ENCODE measurements around the gene RAC2.
"Not testable (repeated sequence)": the region's sequence is repeated elsewhere in the genome, so short reads cannot be mapped to it uniquely, and the experiment has no call there.

Gene RAC2

DNA sequence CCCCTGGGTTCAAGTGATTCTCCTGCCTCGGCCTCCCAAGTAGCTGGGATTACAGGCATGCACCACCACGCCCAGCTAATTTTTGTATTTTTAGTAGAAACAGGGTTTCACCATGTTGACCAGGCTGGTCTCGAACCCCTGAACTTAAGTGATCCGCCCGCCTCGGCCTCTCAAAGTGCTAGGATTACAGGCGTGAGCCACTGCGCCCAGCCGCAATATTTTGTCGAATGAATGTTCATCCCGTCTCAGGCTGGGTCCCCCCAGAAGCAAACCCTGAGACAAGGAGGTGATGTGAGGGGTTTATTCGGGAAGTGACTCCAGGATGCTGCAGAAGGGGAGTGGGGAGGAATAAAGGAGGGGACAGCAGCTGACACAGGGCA is 10.7 kb downstream of the RAC2 start:
- DNase-seq, result not testable (repeated sequence)

DNA sequence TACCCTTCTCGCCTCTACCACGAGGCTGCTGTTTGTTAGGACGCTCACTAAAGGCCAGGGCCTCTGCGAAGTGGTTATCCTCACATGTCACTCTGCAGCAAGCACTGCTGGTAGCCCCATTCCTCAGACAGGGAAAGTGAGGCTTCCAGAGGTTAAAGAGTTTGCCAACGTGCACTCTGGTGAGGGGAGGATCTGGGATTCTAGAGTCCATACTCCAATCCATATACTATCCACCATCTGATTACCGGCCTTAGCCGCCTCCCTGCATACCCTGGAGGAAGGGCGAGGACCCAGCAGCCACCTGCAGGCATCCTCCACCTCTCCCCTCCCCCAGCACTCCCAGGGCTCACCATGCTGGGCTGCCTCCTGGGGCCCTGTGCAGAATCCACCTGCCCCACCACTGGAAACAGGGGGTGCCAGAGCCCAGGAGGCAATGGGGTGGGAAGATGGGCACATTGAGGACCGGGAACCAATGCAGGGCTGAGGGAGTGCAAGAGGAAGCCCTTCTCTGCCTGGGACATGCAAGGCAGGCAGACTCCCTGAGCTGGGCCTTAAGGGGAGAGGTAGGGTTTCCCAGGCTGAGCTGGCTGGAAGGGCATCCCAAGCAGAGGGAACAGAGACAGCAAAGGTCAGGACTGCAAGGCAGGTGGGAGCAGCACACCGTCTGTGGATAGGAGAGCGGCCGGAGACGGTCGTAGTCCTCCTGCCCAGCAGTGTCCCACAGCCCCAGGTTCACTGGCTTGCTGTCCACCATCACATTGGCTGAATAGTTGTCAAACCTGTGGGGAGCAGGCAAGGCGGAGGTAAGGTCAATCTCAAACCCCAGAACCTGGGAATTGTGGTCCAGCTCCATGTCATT is 11.7 kb downstream of the RAC2 start:
- DNase-seq, result no peak

DNA sequence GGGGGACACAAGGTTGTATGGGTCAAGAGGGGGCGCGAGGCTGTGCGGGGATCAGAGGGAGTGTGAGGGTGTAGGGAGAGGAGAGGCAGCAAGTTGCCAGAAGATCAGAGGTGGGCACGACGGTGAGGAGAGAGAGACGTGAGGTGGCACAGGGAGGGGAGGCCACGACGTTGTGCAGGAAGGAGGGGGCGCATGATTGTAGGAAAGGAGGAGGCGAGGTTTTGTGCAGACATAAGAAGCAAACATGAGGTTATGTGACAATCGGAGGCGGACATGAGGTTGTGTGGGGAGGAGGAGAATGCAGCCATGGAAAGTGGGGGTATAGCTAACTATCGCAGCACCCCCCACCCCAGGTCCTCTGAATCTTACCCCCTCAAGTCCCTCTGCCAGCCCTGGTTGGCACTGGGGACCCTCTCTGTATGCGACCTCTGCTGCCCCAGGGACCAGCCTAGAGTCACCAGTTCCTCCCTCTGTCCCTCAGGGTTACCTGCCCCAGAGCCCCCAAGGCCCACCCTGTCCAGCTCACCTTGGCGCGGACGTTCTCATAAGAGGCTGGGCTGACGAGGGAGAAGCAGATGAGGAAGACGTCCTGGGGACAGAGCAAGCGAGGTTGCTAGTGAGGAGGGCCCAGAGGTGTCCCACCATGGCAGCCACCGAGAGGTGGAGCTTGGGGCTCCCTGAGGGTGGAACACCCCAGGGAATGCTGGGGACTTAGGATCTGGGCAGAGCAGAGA is 12.5 kb downstream of the RAC2 start:
- DNase-seq, result no peak

DNA sequence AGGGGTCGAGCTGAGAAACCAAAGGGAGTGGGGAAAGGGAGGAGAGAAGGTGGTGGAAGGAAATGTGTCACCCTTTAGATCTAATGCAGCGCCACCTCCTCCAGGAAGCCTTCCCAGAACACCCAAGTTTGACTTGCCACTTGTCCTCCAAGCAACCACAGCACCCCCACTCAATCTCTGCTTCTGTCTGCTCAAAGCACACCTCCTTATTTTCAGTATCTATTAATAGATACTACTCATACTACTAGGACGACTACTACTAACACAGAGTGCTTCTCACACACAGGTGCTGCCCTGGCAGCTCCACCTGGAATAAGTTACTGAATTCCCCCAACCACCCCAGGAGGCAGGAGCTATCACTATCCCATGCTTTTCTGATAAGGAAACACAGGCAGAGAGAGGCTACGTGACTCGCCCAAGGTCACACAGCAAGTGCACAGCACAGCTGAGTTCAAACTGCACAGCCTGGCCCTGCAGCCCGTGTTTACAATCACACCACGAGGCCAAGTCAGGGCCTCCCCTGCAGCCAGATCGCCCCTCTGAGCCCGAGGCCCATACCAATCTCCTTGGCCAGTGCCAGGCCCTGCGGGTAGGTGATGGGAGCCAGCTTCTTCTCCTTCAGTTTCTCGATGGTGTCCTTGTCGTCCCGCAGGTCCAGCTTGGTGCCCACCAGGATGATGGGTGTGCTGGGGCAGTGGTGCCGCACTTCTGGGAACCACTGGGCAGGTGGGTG is 13.2 kb downstream of the RAC2 start:
- peak; percentile 87 for DNase-seq

DNA sequence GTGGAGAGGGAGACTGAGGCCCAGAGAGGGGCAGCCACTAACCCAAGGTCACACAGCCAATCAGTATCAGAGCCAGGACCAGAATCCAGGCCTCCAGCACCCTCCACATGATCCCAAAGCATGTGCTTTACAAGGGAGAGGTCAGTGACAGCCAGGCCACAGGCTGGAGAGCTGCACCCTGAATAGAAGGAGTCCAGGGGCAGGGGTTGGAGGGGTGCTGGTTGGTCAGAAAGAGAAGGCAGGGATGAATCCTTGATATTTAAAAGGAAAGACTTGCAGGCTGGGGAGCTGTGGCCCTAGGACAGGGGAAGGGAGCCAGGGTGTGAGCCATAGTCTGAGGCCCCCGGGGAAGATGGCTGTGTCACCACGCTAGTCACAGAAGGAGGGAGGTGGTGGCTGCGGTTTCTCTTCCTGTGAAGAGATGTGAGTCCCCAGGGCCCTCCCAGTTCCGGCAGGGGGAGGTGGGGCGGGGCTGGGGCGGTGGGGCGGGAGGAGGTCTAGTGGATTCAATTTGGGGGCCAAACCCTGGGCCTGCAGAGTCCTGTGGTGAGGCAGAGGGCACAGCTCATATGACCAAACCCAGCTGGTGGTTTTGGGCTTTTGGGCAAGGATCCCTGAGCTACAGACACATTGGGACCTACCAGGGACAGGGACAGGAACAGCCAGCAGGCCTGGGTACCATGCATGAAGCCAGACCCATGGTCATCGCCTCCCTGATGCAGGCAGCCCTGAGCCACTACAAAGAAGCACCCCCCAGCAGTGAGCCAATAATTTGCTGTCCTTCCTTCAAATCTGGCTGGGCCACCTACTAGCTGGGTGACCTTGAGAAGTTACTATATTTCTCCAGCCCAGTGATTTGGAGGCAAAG is 14.0 kb downstream of the RAC2 start:
- peak; percentile 93 for DNase-seq

DNA sequence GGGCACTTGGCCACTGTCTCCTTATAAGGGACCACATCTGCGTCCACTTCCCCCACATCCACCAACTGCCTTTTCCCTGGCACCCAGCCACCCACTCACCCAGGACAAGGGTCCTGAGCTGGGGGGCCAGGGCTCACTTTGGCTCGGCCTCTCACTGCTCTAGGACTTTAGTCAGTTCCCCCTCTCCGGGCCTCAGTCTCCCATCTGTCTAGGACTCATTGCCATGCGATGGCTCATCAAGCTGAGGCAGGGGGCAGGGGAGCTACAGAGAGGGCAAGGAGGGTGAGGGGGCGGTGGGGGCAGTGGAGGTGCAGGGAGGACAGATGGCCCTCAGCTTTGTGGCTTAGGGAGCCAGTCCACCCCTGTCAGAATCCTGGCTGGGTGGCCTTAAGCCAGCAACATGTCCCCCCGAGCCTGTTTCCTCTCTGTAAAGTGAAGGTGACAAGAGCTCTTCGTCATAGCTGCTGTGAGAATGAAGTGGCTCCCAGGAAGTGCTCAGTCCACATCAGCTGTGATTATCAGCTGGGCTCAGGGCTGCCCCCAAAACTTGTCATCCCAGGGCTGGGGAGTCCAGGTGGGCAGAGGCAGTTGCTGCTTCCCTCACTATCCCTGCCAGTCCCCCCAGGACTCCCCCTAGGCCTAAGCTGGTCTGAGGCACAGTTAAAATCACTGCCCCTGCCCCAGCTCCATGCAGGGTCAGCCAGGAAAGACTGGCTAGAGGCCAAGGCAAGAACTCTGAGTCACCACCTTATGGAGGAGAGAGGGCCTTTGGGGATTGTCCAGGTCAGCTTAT is 14.9 kb downstream of the RAC2 start:
- no peak for DNase-seq

DNA sequence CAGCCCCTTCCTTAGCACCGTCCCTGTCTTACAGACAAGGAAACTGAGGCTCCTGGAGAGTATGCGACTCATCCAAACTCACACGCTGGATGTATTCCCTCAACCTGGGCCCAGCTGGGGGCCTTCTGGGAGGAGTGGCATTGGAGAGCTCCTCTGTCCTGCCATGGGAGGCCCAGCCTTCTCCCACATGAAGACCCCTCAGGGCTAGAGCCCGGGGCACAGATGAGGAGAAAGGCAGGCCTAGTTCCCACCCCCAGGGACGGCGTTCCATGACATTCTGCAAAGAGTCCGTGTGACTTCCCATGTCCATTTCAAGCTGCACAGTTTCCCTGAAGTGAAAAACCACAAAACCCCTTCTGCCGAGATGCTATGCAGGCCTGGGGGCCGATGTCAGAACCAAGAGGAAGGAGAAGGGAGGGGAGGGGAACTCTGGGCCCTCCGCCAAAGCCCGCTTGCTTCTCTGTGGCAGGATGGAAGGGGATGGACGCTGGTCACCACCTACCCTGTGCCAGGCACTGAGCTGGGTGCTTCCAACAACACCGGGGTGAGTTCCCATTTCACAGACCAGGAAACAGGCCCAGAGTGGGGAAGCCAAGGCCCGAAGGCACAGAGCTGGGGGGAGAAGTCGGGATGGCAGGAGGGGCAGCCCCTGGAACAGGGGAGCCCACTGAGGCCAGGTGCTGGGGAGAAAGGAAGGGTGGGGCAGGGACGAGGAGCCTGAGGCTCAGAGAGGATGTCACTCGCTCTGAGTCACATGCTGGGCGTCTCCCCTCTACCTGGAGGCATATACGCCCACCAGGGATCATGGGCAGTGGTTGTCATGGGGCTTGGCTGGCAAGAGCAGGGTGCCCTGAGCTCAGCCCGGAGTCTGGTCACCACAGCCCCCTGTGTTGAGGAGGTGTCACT is 15.7 kb downstream of the RAC2 start:
- DNase-seq, result no peak

DNA sequence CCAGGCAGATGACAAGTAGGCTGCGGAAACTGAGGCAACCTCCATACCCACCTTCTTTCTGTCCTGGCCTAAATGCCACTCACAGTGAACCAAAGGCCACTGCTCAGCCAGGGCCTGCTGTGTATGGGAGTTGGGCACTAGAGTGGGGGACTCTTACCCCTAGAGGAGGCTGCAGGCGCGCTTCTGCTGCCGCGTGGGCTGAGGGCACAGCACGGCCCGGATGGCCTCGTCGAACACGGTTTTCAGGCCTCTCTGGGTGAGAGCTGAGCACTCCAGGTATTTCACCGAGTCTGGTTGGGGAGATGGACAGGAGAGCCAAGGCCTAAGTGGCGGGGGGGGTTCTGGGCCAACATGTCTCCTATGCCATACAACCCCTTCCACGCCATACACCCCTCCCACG is 17.6 kb downstream of the RAC2 start:
- no peak for DNase-seq

DNA sequence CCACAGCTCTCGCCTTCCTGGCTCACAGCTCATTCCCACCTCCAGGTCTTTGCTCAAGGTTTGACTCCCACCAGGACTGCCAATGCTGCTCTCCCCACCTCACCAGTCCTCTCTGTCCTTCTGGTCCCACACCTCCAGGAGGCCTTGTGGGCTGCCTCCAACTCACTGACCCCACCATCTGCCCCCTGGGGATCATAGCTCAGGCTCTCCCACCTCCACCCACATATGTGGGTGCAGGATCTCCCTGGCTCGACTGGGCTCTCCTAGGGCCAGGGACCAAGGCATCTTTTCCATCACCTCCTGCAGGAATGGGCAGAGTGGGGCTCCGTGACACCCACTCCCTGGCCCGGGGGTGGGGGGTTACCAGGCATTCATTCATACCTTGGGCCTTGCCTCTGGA is 18.0 kb downstream of the RAC2 start:
- DNase-seq, result no peak

DNA sequence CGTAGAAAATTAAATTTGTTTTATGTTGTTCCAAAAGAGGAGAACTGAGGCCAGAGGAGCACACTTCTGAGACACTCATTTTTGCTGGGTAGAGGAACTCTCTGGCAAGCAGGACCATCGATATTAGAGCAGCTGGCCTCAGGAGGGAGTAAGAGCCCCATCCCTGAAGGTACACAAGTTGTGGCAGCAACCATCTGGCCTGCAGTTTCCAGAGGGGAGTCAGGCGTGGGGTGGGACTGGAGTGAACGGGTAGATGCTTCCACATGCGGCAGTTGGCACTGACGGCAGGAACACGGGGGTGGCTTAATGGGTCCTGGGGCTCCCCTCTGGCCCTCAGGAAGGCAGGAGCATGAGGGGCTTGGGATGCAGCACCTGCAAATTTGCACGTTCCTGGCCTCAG is 18.6 kb downstream of the RAC2 start:
- no peak for DNase-seq

DNA sequence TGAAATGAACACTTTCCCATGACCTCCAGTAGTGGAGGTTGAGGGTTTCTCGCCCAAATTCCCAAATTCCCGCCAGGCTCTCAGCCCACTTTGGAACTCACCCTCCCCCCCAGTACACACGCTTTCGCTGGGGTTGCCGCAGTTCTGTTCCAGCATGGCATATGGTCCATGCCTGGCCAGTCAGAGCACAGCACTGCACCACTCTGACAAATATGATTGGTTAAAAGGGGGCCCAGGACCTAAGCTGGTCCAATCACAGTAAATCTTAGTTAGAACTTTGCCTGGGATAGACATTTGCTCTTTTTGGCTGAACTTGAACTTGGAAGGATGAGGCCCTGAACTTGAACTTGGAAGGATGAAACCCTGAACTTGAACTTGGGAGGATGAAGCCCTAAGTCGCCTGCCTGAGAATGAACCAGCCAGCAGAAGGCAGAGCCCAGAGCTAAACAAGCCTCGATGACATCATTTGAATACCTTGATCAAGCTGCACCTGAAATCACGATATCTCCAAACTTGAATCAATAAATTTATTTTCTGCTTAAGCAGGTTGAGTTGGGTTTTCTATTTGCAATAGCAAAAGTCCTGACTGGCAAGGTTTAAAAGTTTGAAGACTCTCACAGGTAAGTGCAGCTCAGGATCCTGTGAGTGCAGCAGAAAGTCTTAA is 19.2 kb downstream of the RAC2 start:
- DNase-seq, result no peak

DNA sequence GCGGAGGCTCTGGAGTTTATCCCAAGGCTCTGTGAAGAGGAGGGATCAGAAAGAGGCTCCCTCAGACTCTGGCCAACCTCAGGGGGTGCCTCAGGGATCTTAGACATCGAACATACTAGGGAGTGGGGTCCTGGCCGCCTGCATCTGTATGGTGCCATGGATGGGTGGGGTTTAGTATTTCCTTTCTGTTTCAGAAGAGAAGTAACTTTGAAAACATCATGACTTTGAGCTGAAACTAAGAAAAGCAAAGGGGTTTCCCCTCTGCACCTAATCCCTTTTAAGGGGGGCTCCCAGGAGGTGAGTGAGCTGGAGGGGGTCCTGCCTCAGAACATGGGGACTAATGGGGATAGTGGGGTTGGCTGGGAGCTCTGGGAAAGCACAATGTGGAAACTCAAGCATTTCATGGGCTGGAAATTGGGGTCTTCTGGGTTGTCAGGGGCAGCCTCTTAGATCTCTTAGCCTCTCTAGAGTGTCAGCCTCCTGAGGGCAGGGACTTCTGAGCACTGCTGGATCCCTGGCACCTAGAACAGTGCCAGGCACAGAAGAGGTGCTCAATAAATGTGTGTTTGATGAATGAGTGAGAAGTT is 20.0 kb downstream of the RAC2 start:
- no peak for DNase-seq

DNA sequence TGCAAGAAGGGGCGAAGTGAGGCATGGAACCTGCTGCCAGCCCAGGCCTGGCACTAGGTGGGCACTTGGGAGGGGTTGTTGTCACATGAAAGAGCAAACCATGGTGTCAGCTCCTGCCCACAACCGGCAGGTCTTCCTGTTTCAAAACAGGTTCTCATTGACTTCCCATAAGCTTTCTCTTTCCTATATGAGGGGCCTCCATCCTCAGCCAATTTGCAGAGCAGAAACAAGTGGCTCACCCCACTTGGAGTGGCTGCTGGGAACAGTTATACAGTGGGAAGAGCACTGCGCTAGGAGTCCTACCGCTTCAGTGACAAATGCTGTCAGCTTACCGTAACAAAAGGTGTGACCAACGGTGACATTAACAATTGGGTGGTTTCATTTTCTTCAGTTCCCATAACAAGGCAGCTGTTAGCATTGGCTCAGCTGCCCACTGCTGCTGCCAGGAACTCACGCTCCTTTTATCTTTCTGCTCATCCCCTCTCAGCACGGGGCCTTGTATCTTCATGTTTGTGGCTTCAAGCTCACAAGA is 21.6 kb downstream of the RAC2 start:
- peak; percentile 71 for DNase-seq

DNA sequence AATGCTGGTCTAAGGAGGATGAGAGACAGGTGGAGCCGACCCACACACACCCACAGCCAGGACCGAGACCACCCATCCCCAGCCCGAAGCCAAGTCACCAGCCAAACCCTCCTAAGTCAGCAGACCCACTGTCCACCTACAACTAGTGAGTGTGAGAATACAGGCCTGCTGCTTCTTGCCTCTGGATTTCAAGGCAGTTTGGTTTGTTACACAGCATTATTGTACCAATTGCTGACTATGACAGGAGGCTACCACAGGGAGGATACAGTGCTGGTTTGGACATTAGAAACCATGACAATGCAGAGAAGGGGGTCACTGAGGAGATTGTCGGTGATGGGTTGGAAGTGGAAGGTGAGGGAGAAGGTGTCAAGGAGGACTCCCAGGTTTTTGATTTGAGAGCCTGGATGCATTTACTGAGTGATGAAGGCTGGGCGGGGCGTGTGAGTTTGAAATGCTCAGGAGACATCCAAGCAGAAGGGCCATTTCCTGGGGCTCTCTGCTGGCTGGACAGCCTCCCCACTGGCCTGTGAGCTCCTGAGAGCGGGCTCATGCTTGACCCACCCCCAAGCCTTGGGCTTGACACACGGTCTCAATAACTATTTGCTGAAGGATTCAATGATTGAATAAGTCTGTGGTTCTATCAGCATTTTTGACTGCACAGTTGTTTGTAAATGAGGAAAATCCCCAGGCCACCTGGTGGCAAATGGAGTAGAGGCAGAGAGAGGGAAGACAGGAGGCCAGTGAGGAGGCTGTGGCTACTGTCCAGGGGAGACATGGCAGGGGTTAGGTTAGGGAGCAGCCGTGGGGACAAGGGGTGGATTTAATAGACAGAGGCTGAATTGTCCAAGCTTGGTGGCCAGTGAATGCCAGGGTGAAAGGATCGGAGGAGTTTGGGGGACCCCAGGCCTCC is 22.4 kb downstream of the RAC2 start:
- no peak for DNase-seq

DNA sequence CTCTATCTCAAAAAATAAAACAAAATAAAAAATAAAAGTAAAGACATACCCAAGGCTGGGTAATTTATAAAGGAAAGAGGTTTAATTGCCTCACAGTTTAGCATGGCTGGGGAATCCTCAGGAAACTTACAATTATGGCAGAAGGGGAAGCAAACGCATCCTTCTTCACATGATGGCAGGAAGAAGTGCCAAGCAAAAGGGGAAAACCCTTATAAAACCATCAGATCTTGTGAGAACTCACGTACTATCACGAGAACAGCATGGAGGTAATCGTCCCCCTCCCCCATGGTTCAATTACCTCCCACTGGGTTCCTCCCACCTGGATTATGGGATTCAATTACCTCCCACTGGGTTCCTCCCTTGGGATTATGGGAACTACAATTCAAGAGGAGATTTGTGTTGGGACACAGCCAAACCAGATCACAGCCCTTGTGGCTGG is 23.5 kb downstream of the RAC2 start:
- no peak for DNase-seq

DNA sequence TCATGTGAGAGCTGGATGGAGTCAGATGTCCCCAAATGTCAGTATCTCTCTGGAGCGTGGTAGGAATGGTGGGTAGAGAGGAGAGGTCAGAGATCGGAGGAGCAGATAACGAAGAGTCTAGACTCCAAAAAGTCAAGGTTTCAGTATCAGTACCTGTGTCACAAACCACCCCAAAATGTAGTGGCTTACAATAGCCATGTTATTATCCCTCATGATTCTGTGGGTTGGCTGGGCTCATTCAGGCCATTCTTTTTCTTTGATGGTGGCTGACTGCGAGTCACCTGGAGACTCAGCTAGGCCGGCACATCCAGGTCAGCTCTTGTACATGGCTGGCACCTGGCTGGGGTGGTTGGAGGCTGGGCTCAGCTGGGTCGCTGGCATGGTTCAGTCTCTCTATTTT is 24.5 kb downstream of the RAC2 start:
- DNase-seq, result no peak

DNA sequence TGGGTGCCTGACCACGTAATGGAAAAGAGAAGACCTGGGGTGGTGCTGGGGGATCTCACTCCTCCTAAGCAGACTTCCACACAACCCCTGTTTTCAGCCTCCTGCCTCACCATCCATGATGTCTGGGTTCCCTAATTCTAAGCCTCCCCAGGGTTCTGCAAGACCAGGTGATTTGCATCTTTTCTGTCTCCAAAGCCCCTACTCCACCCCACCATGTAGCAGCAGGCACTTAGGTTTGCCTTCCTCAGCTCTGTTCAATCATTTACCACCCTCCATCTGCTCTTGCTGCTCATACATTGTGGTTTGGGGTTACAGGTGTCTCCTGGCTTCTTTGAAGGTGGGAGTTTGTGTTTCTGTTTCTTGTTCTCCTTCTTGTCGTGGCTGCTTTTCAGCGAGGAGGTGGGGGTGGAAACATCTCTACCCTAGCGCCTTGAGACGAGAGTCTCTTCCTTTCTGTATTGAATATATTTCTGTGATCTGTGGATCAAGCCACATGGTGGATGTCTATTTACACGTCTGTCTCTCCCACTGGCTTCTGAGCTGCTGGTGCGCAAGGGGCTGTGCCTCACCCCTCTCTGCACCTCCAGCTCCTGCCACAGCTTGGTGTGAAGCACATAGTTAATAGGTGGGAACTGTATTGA is 25.2 kb downstream of the RAC2 start:
- DNase-seq, result no peak

DNA sequence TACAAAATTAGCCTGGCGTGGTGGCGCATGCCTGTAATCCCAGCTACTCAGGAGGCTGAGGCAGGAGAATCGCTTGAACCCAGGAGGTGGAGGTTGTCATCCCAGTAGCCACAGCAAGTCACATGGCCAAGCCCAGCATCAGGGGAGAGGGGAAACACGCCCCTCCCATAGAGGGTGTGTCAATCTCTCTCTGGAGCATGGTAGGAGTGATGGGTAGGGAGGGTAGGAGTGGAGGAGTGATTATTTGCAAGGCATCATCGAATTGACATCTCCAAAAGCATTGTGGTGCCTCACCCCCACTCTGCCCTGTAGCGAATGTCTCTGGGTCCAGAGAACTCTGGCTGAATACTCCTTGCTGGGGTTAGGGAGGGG is 25.7 kb downstream of the RAC2 start:
- no peak for DNase-seq
